HepG2 (cell line): ENCODE measurements around the gene MT1F. TPM values are rescaled to one million over a fixed set of nuclear protein-coding genes. Genes with fewer than 3 reads are reported as not detected.

Source experiments
- ATF1 ChIP-seq: IDR thresholded peaks from 2 replicates; pipeline ENCODE4 v1.6.1; 2016; ENCODE audit warnings: mild to moderate bottlenecking, control low read depth
- BCL6 ChIP-seq: IDR thresholded peaks from 2 replicates; pipeline ENCODE4 v1.6.1; 2016; ENCODE audit warnings: missing genetic modification reagents, missing compliant biosample characterization
- CHCHD3 ChIP-seq: sonication (generic); formaldehyde crosslinking; IDR thresholded peaks from 2 replicates; pipeline ENCODE4 v1.8.0; 2022; ENCODE audit warnings: mild to moderate bottlenecking, missing genetic modification reagents, moderate library complexity
- DMAP1 ChIP-seq: IDR thresholded peaks from 2 replicates; pipeline ENCODE4 v1.6.1; 2016
- EHMT2 ChIP-seq: fragments of 200-600 bp; sonication (generic); IDR thresholded peaks from 2 replicates; pipeline ENCODE4 v1.7.0; 2017; ENCODE audit warnings: antibody characterized with exemption, low read depth, low read length, borderline replicate concordance
- ELF3 ChIP-seq: IDR thresholded peaks from 2 replicates; pipeline ENCODE4 v1.6.1; 2016; ENCODE audit warnings: missing genetic modification reagents, missing compliant biosample characterization
- HDAC1 ChIP-seq: sonication (generic); formaldehyde crosslinking; IDR thresholded peaks from 2 replicates; pipeline ENCODE4 v1.5.1; 2020; ENCODE audit warnings: mild to moderate bottlenecking, missing genetic modification reagents
- HNRNPK ChIP-seq: fragments of 200-400 bp; formaldehyde crosslinking; IDR thresholded peaks from 2 replicates; pipeline ENCODE4 v1.6.1; 2018; ENCODE audit warnings: low read length, low read depth, moderate library complexity, mild to moderate bottlenecking; ENCODE audit not compliant: poor library complexity, severe bottlenecking
- IKZF5 ChIP-seq: IDR thresholded peaks from 2 replicates; pipeline ENCODE4 v1.6.1; 2018; ENCODE audit warnings: missing genetic modification reagents, mild to moderate bottlenecking, missing compliant biosample characterization
- JUND ChIP-seq: sonication (generic); formaldehyde crosslinking; IDR thresholded peaks from 2 replicates; pipeline ENCODE4 v1.8.0; 2022; ENCODE audit warnings: mild to moderate bottlenecking, missing genetic modification reagents
- LCORL ChIP-seq, 2 experiments: fragments of 450-650 bp in 1 of 2; sonication (generic) in 1 of 2; formaldehyde crosslinking in 1 of 2; IDR thresholded peaks; 2 replicates each; pipeline versions ENCODE4 v1.5.0 to v1.6.1; 2017 to 2020; ENCODE audit warnings: antibody characterized with exemption in 1 of 2, missing genetic modification reagents in 1 of 2
- MEF2D ChIP-seq: sonication (generic); formaldehyde crosslinking; IDR thresholded peaks from 2 replicates; pipeline ENCODE4 v1.5.1; 2020; ENCODE audit warnings: mild to moderate bottlenecking, missing genetic modification reagents
- NCOR1 ChIP-seq: fragments of 200-600 bp; sonication (generic); IDR thresholded peaks from 2 replicates; pipeline ENCODE4 v1.7.0; 2017; ENCODE audit warnings: antibody characterized with exemption, low read length, borderline replicate concordance
- RFX1 ChIP-seq: fragments of 450-650 bp; IDR thresholded peaks from 2 replicates; pipeline ENCODE4 v1.6.1; 2017
- ZBTB3 ChIP-seq: sonication (generic); formaldehyde crosslinking; IDR thresholded peaks from 2 replicates; pipeline ENCODE4 v1.4.0; 2020; ENCODE audit warnings: low read depth, mild to moderate bottlenecking, moderate library complexity, missing genetic modification reagents, borderline replicate concordance
- ZKSCAN5 ChIP-seq: sonication (generic); formaldehyde crosslinking; IDR thresholded peaks from 2 replicates; pipeline ENCODE4 v1.5.1; 2020; ENCODE audit warnings: mild to moderate bottlenecking, missing genetic modification reagents
- ZNF230 ChIP-seq: sonication (generic); formaldehyde crosslinking; IDR thresholded peaks from 2 replicates; pipeline ENCODE4 v1.4.0; 2020; ENCODE audit warnings: mild to moderate bottlenecking, missing genetic modification reagents
- ZNF317 ChIP-seq: sonication (generic); formaldehyde crosslinking; IDR thresholded peaks from 2 replicates; pipeline ENCODE4 v1.5.0; 2020; ENCODE audit warnings: mild to moderate bottlenecking, missing genetic modification reagents
- ZNF414 ChIP-seq: sonication (generic); formaldehyde crosslinking; IDR thresholded peaks from 2 replicates; pipeline ENCODE4 v1.5.0; 2020; ENCODE audit warnings: missing genetic modification reagents
- ZNF468 ChIP-seq: sonication (generic); formaldehyde crosslinking; IDR thresholded peaks from 2 replicates; pipeline ENCODE4 v1.8.0; 2022; ENCODE audit warnings: mild to moderate bottlenecking, moderate library complexity, missing genetic modification reagents
- ZNF563 ChIP-seq: sonication (generic); formaldehyde crosslinking; IDR thresholded peaks from 2 replicates; pipeline ENCODE4 v1.8.0; 2022; ENCODE audit warnings: mild to moderate bottlenecking, moderate library complexity, missing genetic modification reagents
- ZNF672 ChIP-seq: sonication (generic); formaldehyde crosslinking; IDR thresholded peaks from 2 replicates; pipeline ENCODE4 v1.8.1; 2022; ENCODE audit warnings: missing genetic modification reagents
- ZNF7 ChIP-seq: IDR thresholded peaks from 2 replicates; pipeline ENCODE4 v1.6.1; 2016; ENCODE audit warnings: missing biosample characterization, missing genetic modification reagents
- ZNF75D ChIP-seq: sonication (generic); formaldehyde crosslinking; IDR thresholded peaks from 2 replicates; pipeline ENCODE4 v1.8.1; 2023; ENCODE audit warnings: missing genetic modification reagents, mild to moderate bottlenecking, borderline replicate concordance
- polyA plus RNA-seq, 8 experiments: library from polyadenylated mRNA; depleted of rRNA in 3 of 8; stranded (reverse) in 7 of 8; unstranded in 1 of 8; fragments of >200 nt; fragmentation: Illumina TruSeq in 4 of 8; extraction: Trizol in 4 of 8; gene quantifications; 2 replicates each; pipeline versions ENCODE4 v1.2.1 to v1.2.3, GENCODE V29; 2011 to 2016; ENCODE audit warnings: low read depth in 4 of 8, missing spikeins in 1 of 8, mixed read lengths in 1 of 8; ENCODE audit not compliant: insufficient read depth in 1 of 8
- total RNA-seq, 5 experiments: library from RNA; depleted of rRNA; stranded (reverse); fragments of >200 nt; fragmentation: Illumina TruSeq; extraction: Trizol; gene quantifications; 2 replicates each; pipeline ENCODE4 v1.2.3, GENCODE V29; 2016; ENCODE audit warnings: low read depth in 1 of 5
- TF ChIP-seq, protein P1 (sequence below): IDR thresholded peaks from 2 replicates; pipeline ENCODE4 v1.6.1; 2012; ENCODE audit warnings: low read depth, low read length, improper control_type of control experiment
- TF ChIP-seq, protein P2 (sequence below): IDR thresholded peaks from 2 replicates; pipeline ENCODE4 v1.6.1; 2016
- TF ChIP-seq, protein P3 (sequence below): sonication (generic); formaldehyde crosslinking; IDR thresholded peaks from 2 replicates; pipeline ENCODE4 v1.4.0; 2020; ENCODE audit warnings: missing genetic modification reagents, low read depth, mild to moderate bottlenecking, borderline replicate concordance

MT1F gene
- total and polyA plus RNA-seq, 2 of the 13 experiments (the other 11 are each of a cell fraction or from before 2014, with no cell fraction given) = 1.9 to 169 TPM

DNA sequence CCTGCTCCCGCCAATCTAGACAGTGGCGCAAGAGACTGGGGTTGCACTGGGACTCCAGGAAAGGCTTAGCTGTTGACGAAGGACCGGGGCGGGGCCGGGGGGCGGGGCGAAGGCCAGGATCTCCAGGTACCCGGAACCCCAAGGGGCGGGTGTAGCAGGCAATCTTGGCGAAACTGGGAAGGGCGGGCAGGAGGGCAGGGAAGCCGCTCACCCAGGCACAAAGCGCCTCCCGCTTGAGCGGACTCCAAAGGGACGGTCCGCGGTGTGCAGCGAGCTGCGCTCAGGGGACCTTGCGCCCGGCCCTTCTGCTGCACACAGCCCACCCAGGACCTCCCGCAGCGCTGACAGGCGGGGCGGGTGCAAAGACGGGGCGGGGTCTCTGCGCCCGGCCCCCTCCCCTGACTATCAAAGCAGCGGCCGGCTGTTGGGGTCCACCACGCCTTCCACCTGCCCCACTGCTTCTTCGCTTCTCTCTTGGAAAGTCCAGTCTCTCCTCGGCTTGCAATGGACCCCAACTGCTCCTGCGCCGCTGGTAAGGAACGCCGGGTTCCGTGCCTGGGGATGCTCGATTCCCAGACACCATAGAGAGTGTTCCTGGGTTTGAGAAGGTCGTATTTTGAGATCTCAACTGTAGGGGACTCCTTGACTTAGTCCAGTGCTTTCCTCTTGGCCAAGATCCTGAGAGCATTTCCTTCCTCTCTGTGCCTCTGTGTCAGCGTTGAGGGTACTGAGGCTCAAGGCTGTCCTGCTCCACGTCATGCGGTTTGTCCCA is at the start of gene MT1F (continued):
- TF ChIP-seq ZNF468 (CRISPR knock-in tag) (no peak), ZNF563 (CRISPR knock-in tag) (peak; percentile 76; the same call in 1 of the 2 replicates), JUND (CRISPR knock-in tag) (no peak), ZBTB3 (CRISPR knock-in tag) (no peak), ZNF7 (no peak), ATF1 (CRISPR knock-in tag) (no peak), ZNF672 (no peak), MEF2D (0 out of 2 replicates have a peak, but pooled peaks have one; percentile 30), ZNF230 (CRISPR knock-in tag) (no peak), IKZF5 (peak; percentile 33; the same call in 1 of the 2 replicates), RFX1 (no peak), ZKSCAN5 (CRISPR knock-in tag) (no peak), ELF3 (CRISPR knock-in tag) (no peak), HDAC1 (CRISPR knock-in tag) (peak; percentile 55), DMAP1 (peak; percentile 44; the same call in 1 of the 2 replicates), EHMT2 (no peak), LCORL (IDR thresholded peaks at IDR 0.05) (no peak), LCORL (CRISPR knock-in tag; IDR thresholded peaks at IDR 0.05) (peak; percentile 31; the same call in 1 of the 2 replicates), BCL6 (CRISPR knock-in tag) (peak; percentile 48), CHCHD3 (no peak), ZNF414 (CRISPR knock-in tag) (peak; percentile 33; the same call in 1 of the 2 replicates), ZNF75D (CRISPR knock-in tag) (no peak), NCOR1 (no peak), HNRNPK (no peak), ZNF317 (CRISPR knock-in tag) (0 out of 2 replicates have a peak, but pooled peaks have one; percentile 46)
- TF ChIP-seq, protein P1, sequence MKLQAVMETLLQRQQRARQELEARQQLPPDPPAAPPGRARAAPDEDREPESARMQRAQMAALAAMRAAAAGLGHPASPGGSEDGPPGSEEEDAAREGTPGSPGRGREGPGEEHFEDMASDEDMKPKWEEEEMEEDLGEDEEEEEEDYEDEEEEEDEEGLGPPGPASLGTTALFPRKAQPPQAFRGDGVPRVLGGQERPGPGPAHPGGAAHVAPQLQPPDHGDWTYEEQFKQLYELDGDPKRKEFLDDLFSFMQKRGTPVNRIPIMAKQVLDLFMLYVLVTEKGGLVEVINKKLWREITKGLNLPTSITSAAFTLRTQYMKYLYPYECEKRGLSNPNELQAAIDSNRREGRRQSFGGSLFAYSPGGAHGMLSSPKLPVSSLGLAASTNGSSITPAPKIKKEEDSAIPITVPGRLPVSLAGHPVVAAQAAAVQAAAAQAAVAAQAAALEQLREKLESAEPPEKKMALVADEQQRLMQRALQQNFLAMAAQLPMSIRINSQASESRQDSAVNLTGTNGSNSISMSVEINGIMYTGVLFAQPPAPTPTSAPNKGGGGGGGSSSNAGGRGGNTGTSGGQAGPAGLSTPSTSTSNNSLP = no peak
- TF ChIP-seq, protein P2, sequence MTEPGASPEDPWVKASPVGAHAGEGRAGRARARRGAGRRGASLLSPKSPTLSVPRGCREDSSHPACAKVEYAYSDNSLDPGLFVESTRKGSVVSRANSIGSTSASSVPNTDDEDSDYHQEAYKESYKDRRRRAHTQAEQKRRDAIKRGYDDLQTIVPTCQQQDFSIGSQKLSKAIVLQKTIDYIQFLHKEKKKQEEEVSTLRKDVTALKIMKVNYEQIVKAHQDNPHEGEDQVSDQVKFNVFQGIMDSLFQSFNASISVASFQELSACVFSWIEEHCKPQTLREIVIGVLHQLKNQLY (CRISPR knock-in tag) = no peak
- TF ChIP-seq, protein P3, sequence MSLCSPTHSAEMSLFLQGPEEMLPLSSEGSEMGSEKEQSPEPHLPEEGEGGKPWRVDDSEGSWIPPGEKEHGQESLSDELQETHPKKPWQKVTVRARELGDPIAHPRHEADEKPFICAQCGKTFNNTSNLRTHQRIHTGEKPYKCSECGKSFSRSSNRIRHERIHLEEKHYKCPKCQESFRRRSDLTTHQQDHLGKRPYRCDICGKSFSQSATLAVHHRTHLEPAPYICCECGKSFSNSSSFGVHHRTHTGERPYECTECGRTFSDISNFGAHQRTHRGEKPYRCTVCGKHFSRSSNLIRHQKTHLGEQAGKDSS (CRISPR knock-in tag) = no peak
